Upper lobe of left lung (tissue), 4 donors: ENCODE data around the gene OPRL1.

Experiments
- CTCF ChIP-seq, 6 experiments: fragments of 450-650 bp in 4 of 6; fragments of 200-600 bp in 2 of 6; sonication (generic) in 2 of 6; IDR thresholded peaks; one replicate each; pipeline ENCODE4 v1.5.1; 2016 to 2019; ENCODE audit warnings: antibody characterized with exemption in 6 of 6
- EP300 ChIP-seq, 4 donors: sonication (generic); formaldehyde crosslinking; IDR thresholded peaks; one replicate each; pipeline ENCODE4 v1.5.1; 2017; ENCODE audit warnings: antibody characterized with exemption in 4 of 4, control low read depth in 2 of 4
- POLR2A ChIP-seq, 4 donors: fragments of 450-650 bp; IDR thresholded peaks; one replicate each; pipeline ENCODE4 v1.5.1; 2016 to 2017; ENCODE audit warnings: antibody characterized with exemption in 4 of 4, mild to moderate bottlenecking in 2 of 4
- POLR2AphosphoS5 ChIP-seq, 2 donors: sonication (generic); formaldehyde crosslinking; IDR thresholded peaks; one replicate each; pipeline ENCODE4 v1.5.1; 2017; ENCODE audit warnings: antibody characterized with exemption in 2 of 2

GRCh38 chr20:64056639-64056888 is 23.3 kb upstream of the OPRL1 start:
- no peak for TF ChIP-seq CTCF (IDR thresholded peaks at IDR 0.05)
- TF ChIP-seq POLR2A (IDR thresholded peaks at IDR 0.05): no peak
- no peak for TF ChIP-seq POLR2AphosphoS5 (IDR thresholded peaks at IDR 0.05)
- no peak for TF ChIP-seq EP300 (IDR thresholded peaks at IDR 0.05)
